Gastrocnemius medialis (tissue), 4 donors: Measurements from ENCODE around the gene HLA-DPA1. TPM values are rescaled to one million over a fixed set of nuclear protein-coding genes. Genes with fewer than 3 reads are reported as not detected.

Experiments used
- ATAC-seq, 2 donors: fragments of 150-250 bp; one replicate each; pipeline ENCODE4 v1.9.1; 2016
- DNase-seq, 2 donors: peaks; one replicate each; pipeline ENCODE4 v3.0.0-alpha.2; 2019
- H3K27ac ChIP-seq, 4 donors: fragments of 200-600 bp; sonication (generic); 1 replicate in 1 of 4; 2 replicates in 3 of 4; pipeline ENCODE4 v1.5.1; 2016 to 2018; ENCODE audit warnings: mild to moderate bottlenecking in 2 of 4, moderate library complexity in 1 of 4
- H3K27me3 ChIP-seq, 3 donors: fragments of 200-600 bp; sonication (generic) in 2 of 3; 1 replicate in 1 of 3; 2 replicates in 2 of 3; pipeline versions ENCODE4 v1.5.1 to v1.6.0; 2016 to 2019; ENCODE audit warnings: mild to moderate bottlenecking in 1 of 3, moderate library complexity in 1 of 3
- H3K36me3 ChIP-seq, 2 donors: fragments of 200-600 bp; sonication (generic) in 1 of 2; one replicate each; pipeline ENCODE4 v1.5.1; 2017 to 2018
- H3K4me1 ChIP-seq, 2 donors: fragments of 200-600 bp; sonication (generic) in 1 of 2; one replicate each; pipeline ENCODE4 v1.5.1; 2016 to 2017; ENCODE audit warnings: mild to moderate bottlenecking in 2 of 2
- H3K4me3 ChIP-seq, 4 donors: fragments of 200-600 bp; sonication (generic) in 3 of 4; 1 replicate in 1 of 4; 2 replicates in 3 of 4; pipeline ENCODE4 v1.5.1; 2016 to 2019; ENCODE audit warnings: mild to moderate bottlenecking in 2 of 4
- H3K9me3 ChIP-seq, 3 donors: fragments of 200-600 bp; sonication (generic) in 2 of 3; 1 replicate in 1 of 3; 2 replicates in 2 of 3; pipeline ENCODE4 v1.5.1; 2016 to 2019
- CTCF ChIP-seq, 5 experiments: fragments of 450-650 bp in 3 of 5; fragments of 200-600 bp in 2 of 5; sonication (generic) in 2 of 5; IDR thresholded peaks in 4 of 5; conservative IDR thresholded peaks in 1 of 5; 1 replicate in 4 of 5; 2 replicates in 1 of 5; pipeline ENCODE4 v1.5.1; 2016 to 2019; ENCODE audit warnings: antibody characterized with exemption in 5 of 5, mild to moderate bottlenecking in 3 of 5, moderate library complexity in 3 of 5
- POLR2A ChIP-seq, 2 donors: fragments of 450-650 bp; IDR thresholded peaks; one replicate each; pipeline ENCODE4 v1.6.1; 2017; ENCODE audit warnings: antibody characterized with exemption in 2 of 2, mild to moderate bottlenecking in 2 of 2, moderate library complexity in 2 of 2
- in situ Hi-C, 4 donors: fragments of 200-750 bp; cut with MboI; loops; one replicate each; pipeline versions ENCODE4 v1.15.0 to v1.8.0; 2017; ENCODE audit warnings: low sequenced_read_pairs in 4 of 4
- intact Hi-C: fragments of 100-400 bp; cut with DNase I; formaldehyde crosslinking; loops from one replicate; pipeline ENCODE4 v1.15.1; 2023; ENCODE audit warnings: low total_unique reads
- total RNA-seq, 4 donors: library from RNA; depleted of rRNA; stranded (reverse); fragments of >200 nt; gene quantifications; one replicate each; pipeline versions ENCODE4 v1.1.0 to v1.2.3, GENCODE V29; 2016

HLA-DPA1 gene
- total RNA-seq, 4 donors from 2014 or later: 6.8 to 51.8 (median 23.4) TPM

- Histone ChIP-seq H3K4me1 (no peaks in the 10 kb centered on the region), H3K4me3 (no peak overlapping the region), H3K36me3 (no peaks in the 10 kb centered on the region), H3K27ac (no peak overlapping the region), H3K27me3 (peaks cover 0 to 3% (median 0%) of the 10 kb centered on the region in 3 donors), H3K9me3 (no peaks in the 10 kb centered on the region)
- TF ChIP-seq POLR2A (IDR thresholded peaks at IDR 0.05) (no peak), CTCF (IDR thresholded peaks at IDR 0.05 in 4 of 5, conservative IDR thresholded peaks at IDR 0.05 in 1 of 5) (no peak)
- in situ Hi-C loops: no loop called here
- ATAC-seq (no peak), DNase-seq (no peak)
- intact Hi-C loops: no loop called here
These were observed 11.5 kb downstream of the HLA-DPA1 start for GRCh38 chr6:33061987-33062386.

- H3K4me3 ChIP-seq: no peak overlapping the region
- no peak overlapping the region for H3K27ac ChIP-seq
These were observed 16.0 kb downstream of the HLA-DPA1 start for GRCh38 chr6:33057222-33058150.

DNA sequence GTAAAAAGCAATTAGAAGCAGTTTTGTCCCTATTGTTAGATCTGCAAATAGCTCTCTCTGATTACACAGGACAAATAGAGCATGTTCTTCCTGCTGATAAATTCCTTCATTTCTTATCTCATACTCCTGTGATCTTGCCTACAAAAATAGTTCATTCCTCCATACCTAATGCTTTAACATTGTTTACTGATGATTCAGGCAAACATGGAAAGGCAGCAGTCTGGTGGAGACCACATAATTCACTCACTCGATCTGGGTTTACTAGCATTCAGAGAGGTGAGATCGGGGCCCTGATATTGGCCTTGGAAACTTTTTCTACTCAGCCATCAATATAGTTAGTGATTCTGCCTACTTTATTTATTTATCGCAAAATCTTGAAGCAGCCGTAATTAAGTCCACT, 20.2 kb downstream of the HLA-DPA1 start:
- in situ Hi-C loops (no loop called here), intact Hi-C loops (no loop called here)
- ATAC-seq (no peak), DNase-seq (no peak)
- Histone ChIP-seq H3K4me3 (no peak overlapping the region), H3K36me3 (no peaks in the 10 kb centered on the region), H3K9me3 (no peaks in the 10 kb centered on the region), H3K4me1 (no peaks in the 10 kb centered on the region), H3K27me3 (no peaks in the 10 kb centered on the region), H3K27ac (no peak overlapping the region)
- TF ChIP-seq CTCF (IDR thresholded peaks at IDR 0.05 in 4 of 5, conservative IDR thresholded peaks at IDR 0.05 in 1 of 5) (no peak), POLR2A (IDR thresholded peaks at IDR 0.05) (no peak)

More at GRCh38 chr6:33057222-33058150, 16.0 kb downstream of the HLA-DPA1 start:
- H3K36me3 ChIP-seq: no peaks in the 10 kb centered on the region
- no peaks in the 10 kb centered on the region for H3K27me3 ChIP-seq
- no peaks in the 10 kb centered on the region for H3K4me1 ChIP-seq
- no peak for ATAC-seq
- intact Hi-C loops: no loop called here
- in situ Hi-C loops: no loop called here
- H3K9me3 ChIP-seq: no peaks in the 10 kb centered on the region
- TF ChIP-seq CTCF (IDR thresholded peaks at IDR 0.05 in 4 of 5, conservative IDR thresholded peaks at IDR 0.05 in 1 of 5) (no peak), POLR2A (IDR thresholded peaks at IDR 0.05) (no peak)
- DNase-seq: no peak

DNA sequence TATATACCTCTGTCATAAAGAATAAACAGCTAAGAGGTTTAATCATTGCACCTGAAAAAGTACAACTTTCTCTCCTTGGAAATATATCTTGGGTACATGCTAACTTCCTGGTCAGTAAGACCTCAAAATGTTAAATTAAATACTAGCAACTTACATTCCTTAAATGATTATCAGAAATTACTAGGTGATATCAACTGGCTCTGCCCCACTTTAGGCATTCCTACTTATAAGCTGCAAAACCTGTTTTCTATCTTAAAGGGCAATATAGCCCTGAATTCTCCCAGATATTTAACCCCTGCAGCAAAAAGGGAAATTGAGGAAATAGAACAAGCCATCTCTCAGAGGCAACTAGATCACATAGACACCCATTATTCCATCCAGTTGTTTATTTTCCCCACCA, 20.8 kb downstream of the HLA-DPA1 start:
- Histone ChIP-seq H3K27me3 (no peaks in the 10 kb centered on the region), H3K4me1 (no peaks in the 10 kb centered on the region), H3K36me3 (no peaks in the 10 kb centered on the region), H3K9me3 (no peaks in the 10 kb centered on the region), H3K4me3 (no peak overlapping the region), H3K27ac (no peak overlapping the region)
- in situ Hi-C loops (no loop called here), intact Hi-C loops (no loop called here)
- TF ChIP-seq CTCF (IDR thresholded peaks at IDR 0.05 in 4 of 5, conservative IDR thresholded peaks at IDR 0.05 in 1 of 5): no peak
- no peak for TF ChIP-seq POLR2A (IDR thresholded peaks at IDR 0.05)
- ATAC-seq (no peak), DNase-seq (no peak)
